Measurements from ENCODE around the gene PTPN4.
"Not testable (repeated sequence)": the region's sequence is repeated elsewhere in the genome, so short reads cannot be mapped to it uniquely, and the experiment has no call there.

PTPN4 gene

GRCh38 chr2:119981896-119982295, 222.2 kb downstream of the PTPN4 start:
- no peak for DNase-seq

- DNase-seq: no peak
Observed at GRCh38 chr2:119982506-119982905, 222.8 kb downstream of the PTPN4 start.

GRCh38 chr2:119983108-119983507, 223.4 kb downstream of the PTPN4 start:
- no peak for DNase-seq

GRCh38 chr2:119996148-119996547, 236.4 kb downstream of the PTPN4 start:
- no peak for DNase-seq

- DNase-seq: not testable (repeated sequence)
Observed at GRCh38 chr2:119996896-119997891, 237.5 kb downstream of the PTPN4 start.

- DNase-seq: no peak
Observed at GRCh38 chr2:120001471-120001870, 241.7 kb downstream of the PTPN4 start.

GRCh38 chr2:120004254-120004653, 244.5 kb downstream of the PTPN4 start:
- no peak for DNase-seq

GRCh38 chr2:120005834-120006521, 246.3 kb downstream of the PTPN4 start:
- DNase-seq: no peak

GRCh38 chr2:120007851-120008250, 248.1 kb downstream of the PTPN4 start:
- DNase-seq: no peak

GRCh38 chr2:120012363-120012762, 252.6 kb downstream of the PTPN4 start:
- DNase-seq: no peak

GRCh38 chr2:120012771-120013596, 253.3 kb downstream of the PTPN4 start, which contains the start of gene EPB41L5:
Gene EPB41L5 (plus strand): TSS chr2:120013077. CDS start chr2:120019085, 6,008 bp downstream.
- DNase-seq: peak; percentile 81

- DNase-seq: no peak
Observed at GRCh38 chr2:120013597-120014223, 254.0 kb downstream of the PTPN4 start.

GRCh38 chr2:120014226-120014980, 254.7 kb downstream of the PTPN4 start:
- no peak for DNase-seq

GRCh38 chr2:120016800-120017199, 257.1 kb downstream of the PTPN4 start:
- DNase-seq: no peak

GRCh38 chr2:120017201-120017600, 257.5 kb downstream of the PTPN4 start:
- no peak for DNase-seq

- no peak for DNase-seq
Observed at GRCh38 chr2:120018549-120018948, 258.8 kb downstream of the PTPN4 start.

- no peak for DNase-seq
Observed at GRCh38 chr2:120020554-120020953, 260.8 kb downstream of the PTPN4 start.

GRCh38 chr2:120022505-120022904, 262.8 kb downstream of the PTPN4 start:
- DNase-seq: not testable (repeated sequence)

- DNase-seq: no peak
Observed at GRCh38 chr2:120026890-120027289, 267.2 kb downstream of the PTPN4 start.

GRCh38 chr2:120028795-120029194, 269.1 kb downstream of the PTPN4 start:
- no peak for DNase-seq

All from stimulated activated CD4-positive, alpha-beta T cell treated with anti-CD3 and anti-CD28 coated beads, Interleukin-4, amount 100 ng/mL, for 24 hours (primary cell).